Small intestine (tissue), 7 donors: Measurements from ENCODE around the gene STX5. TPM values are rescaled to one million over a fixed set of nuclear protein-coding genes. Genes with fewer than 3 reads are reported as not detected.

ENCODE experiments used
- DNase-seq, 2 donors: peaks; one replicate each; pipeline versions ENCODE4 v3.0.0 to v3.0.0-alpha.2; 2013
- FAIRE-seq: peaks from 2 replicates; lab custom pipeline; 2012; peaks lifted over from hg19 to GRCh38; lab: Jason Lieb, UNC
- H3K27ac ChIP-seq, 3 donors: one replicate each; pipeline ENCODE4 v1.5.1; 2013; ENCODE audit warnings: low read length in 2 of 3, mild to moderate bottlenecking in 2 of 3, control low read depth in 1 of 3, inconsistent platforms in 1 of 3, low read depth in 1 of 3, moderate library complexity in 1 of 3
- H3K27me3 ChIP-seq, 3 donors: one replicate each; pipeline ENCODE4 v1.6.1; 2013; ENCODE audit warnings: low read length in 3 of 3, inconsistent platforms in 1 of 3; ENCODE audit not compliant: control insufficient read depth in 3 of 3, insufficient read depth in 3 of 3
- H3K36me3 ChIP-seq, 3 donors: one replicate each; pipeline ENCODE4 v1.6.1; 2013; ENCODE audit warnings: low read length in 3 of 3, inconsistent platforms in 1 of 3, low read depth in 1 of 3, mild to moderate bottlenecking in 1 of 3, moderate library complexity in 1 of 3; ENCODE audit not compliant: control insufficient read depth in 3 of 3, insufficient read depth in 2 of 3
- H3K4me1 ChIP-seq, 3 donors: one replicate each; pipeline ENCODE4 v1.6.1; 2013; ENCODE audit warnings: low read length in 2 of 3, inconsistent platforms in 1 of 3, low read depth in 1 of 3, mild to moderate bottlenecking in 1 of 3, moderate library complexity in 1 of 3; ENCODE audit not compliant: control insufficient read depth in 3 of 3, insufficient read depth in 2 of 3
- H3K4me3 ChIP-seq, 3 donors: one replicate each; pipeline ENCODE4 v1.5.1; 2013; ENCODE audit warnings: low read length in 3 of 3, control low read depth in 1 of 3, inconsistent platforms in 1 of 3, low read depth in 1 of 3, mild to moderate bottlenecking in 1 of 3, moderate library complexity in 1 of 3
- H3K9me3 ChIP-seq, 2 donors: one replicate each; pipeline ENCODE4 v1.6.1; 2013; ENCODE audit warnings: low read depth in 1 of 2, low read length in 1 of 2; ENCODE audit not compliant: control insufficient read depth in 2 of 2, insufficient read depth in 1 of 2
- WGBS, 3 donors: extraction: QIAGEN DNeasy Blood & Tissue Kit; methylation state at CpG; one replicate each; pipeline ENCODE4 v1.1.7; 2013; 5-methylcytosine and 5-hydroxymethylcytosine counted together
- polyA plus RNA-seq, 4 donors: library from polyadenylated mRNA; stranded (reverse) in 3 of 4; unstranded in 1 of 4; fragments of 200-250 nt in 3 of 4; fragments of 120-200 nt in 1 of 4; gene quantifications; one replicate each; pipeline versions ENCODE4 v1.2.1 to v1.2.3, GENCODE V29; 2013
- donor health status: healthy with polysubstance abuse.
- donor health status: control.
- donor health status: control.
- donor health status: Bipolar disorder and iron deficiency.
- donor health status: healthy.

Gene STX5
- polyA plus RNA-seq, 4 donors: 22.6 to 43.4 (median 31.7) TPM

DNA sequence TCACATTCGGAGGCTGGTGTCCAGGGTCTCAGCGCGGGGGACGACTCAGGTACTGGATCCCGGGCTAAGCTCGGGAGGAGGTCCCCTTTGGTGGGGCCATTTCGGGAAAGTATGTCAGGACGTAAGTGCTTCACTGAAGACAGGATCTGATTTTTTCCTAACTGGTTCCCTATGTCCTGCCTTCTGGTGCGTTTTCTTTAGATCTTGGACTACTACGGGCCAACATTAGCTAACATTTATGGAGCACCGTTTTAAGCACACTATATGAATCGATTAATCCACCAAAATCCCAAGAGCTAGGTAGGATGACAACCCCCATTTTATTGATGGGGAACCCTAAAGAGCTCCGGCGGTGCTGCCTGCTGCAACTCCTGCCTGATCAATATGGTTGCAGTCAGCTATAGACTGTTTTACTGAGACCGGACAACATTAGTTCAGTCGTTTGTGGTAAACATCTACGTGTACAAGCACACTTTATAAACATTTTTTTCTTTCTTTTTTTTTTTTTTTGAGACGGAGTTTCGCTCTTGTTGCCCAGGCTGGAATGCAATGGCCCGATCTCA is 24.6 kb upstream of the STX5 start:
- Histone ChIP-seq H3K27ac (peak overlapping the region in 2 of 3 donors; percentile 81 to 88), H3K27me3 (no peaks in the 10 kb centered on the region), H3K4me3 (peak overlapping the region; percentile 45 to 94 (median 57)), H3K9me3 (no peaks in the 10 kb centered on the region), H3K4me1 (peaks cover 4 to 11% (median 6%) of the 10 kb centered on the region in 3 donors), H3K36me3 (peaks cover 5 to 15% (median 13%) of the 10 kb centered on the region in 3 donors)
- DNase-seq (no peak), FAIRE-seq (no peak)
- 1 to 3% (median 1%) methylated on average over 20 of the region's 20 CpGs for WGBS, 3 donors

GRCh38 chr11:62855571-62856332 is 23.9 kb upstream of the STX5 start:
- H3K36me3 ChIP-seq: peaks cover 8 to 17% (median 13%) of the 10 kb centered on the region in 3 donors
- no peaks in the 10 kb centered on the region for H3K9me3 ChIP-seq
- peaks cover 4 to 11% (median 6%) of the 10 kb centered on the region in 3 donors for H3K4me1 ChIP-seq
- 0 to 1% (median 1%) methylated on average over 49 to 54 of the region's 54 CpGs for WGBS, 3 donors
- DNase-seq (peak; percentile 98 to 99), FAIRE-seq (no peak)
- H3K27me3 ChIP-seq: no peaks in the 10 kb centered on the region
- peak overlapping the region; percentile 69 to 94 (median 81) for H3K4me3 ChIP-seq
- peak overlapping the region; percentile 22 to 90 (median 81) for H3K27ac ChIP-seq

- 0 to 2% (median 2%) methylated on average over 15 of the region's 15 CpGs for WGBS, 3 donors
- DNase-seq (no peak), FAIRE-seq (no peak)
- Histone ChIP-seq H3K27me3 (no peaks in the 10 kb centered on the region), H3K27ac (peak overlapping the region; percentile 22 to 90 (median 66)), H3K9me3 (no peaks in the 10 kb centered on the region), H3K4me3 (peak overlapping the region; percentile 69 to 94 (median 81)), H3K4me1 (peaks cover 4 to 11% (median 6%) of the 10 kb centered on the region in 3 donors), H3K36me3 (peaks cover 8 to 17% (median 13%) of the 10 kb centered on the region in 3 donors)
Measured at GRCh38 chr11:62854825-62855570, 23.1 kb upstream of the STX5 start.

DNA sequence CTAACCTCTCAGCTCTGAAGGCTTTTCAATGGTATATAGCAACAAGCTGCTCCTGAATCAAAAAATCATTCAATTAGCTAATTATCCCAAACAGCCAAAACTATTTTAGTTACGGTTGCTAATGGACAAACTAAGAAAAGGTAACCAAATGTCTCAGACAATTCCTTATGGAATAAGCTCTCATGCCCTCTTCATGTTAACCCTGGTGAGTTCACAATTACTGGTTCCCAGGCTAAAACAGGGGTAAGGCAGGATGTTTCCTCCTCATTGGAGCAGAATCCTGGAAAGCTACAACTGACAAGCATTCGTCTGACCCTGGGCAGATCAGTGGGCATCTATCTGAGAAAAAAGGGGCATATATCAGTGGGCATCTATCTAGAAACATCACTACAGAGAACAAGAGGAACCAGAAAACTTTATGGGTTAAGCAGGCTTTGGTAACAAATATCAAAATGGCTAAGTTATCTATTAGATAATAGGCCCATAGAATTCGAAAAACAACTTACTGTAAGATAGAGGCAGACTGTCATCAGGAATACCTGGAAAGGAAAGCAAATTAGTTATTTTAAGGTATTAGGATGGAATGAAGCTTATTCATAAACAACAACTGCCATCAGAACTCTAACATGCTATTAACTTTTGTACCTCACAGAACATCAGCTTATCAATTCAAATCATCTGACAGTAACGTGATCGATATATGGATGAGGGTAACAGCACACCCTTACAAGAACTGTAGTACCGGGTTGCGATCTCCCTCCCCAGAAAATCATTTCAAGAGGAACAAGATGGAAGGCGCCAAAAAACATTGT is 22.4 kb upstream of the STX5 start:
- 2 to 9% (median 3%) methylated on average over 8 of the region's 8 CpGs for WGBS, 3 donors
- Histone ChIP-seq H3K36me3 (peaks cover 8 to 17% (median 13%) of the 10 kb centered on the region in 3 donors), H3K9me3 (no peaks in the 10 kb centered on the region), H3K4me1 (peaks cover 4 to 11% (median 6%) of the 10 kb centered on the region in 3 donors), H3K27me3 (no peaks in the 10 kb centered on the region), H3K4me3 (peak overlapping the region; percentile 69 to 94 (median 81)), H3K27ac (no peak overlapping the region)
- DNase-seq (no peak), FAIRE-seq (no peak)

DNA sequence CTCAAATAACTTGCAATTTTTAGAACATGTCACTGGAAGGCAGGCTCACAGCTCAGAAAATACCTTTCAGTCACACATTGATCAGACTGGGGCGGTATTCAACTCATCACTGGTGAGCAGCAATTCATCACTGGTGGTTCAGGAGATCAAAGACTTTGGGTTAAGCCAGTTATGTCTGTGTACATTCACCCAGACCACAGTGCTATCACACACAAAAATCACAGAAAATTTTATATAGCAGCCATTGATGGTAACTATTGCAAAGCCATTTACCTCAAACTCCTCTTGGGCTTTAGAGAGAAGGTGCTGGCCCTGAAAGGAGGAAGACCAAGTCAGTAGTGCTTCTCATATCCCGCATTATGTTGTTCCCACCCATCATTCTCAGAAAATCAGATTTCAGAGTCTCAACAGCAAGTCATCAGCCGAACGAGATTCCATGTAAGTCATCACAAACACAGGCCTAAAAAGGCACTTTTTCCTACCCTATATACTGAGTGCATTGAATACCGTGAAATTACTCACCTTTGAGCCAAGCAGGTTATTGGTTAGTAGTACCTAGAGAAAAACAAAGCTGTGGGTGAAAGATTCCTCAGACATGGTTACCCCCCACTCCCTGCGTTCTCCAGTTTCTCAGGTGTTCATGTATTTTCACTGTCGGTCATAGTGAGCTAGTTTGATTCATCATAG is 21.6 kb upstream of the STX5 start:
- Histone ChIP-seq H3K4me1 (peaks cover 4 to 11% (median 6%) of the 10 kb centered on the region in 3 donors), H3K27me3 (no peaks in the 10 kb centered on the region), H3K4me3 (peak overlapping the region in 2 of 3 donors; percentile 81 to 94), H3K9me3 (no peaks in the 10 kb centered on the region), H3K36me3 (peaks cover 8 to 17% (median 13%) of the 10 kb centered on the region in 3 donors), H3K27ac (no peak overlapping the region)
- DNase-seq (no peak), FAIRE-seq (no peak)
- 22 to 35% (median 25%) methylated on average over 7 of the region's 7 CpGs for WGBS, 3 donors

GRCh38 chr11:62852523-62853188 is 20.8 kb upstream of the STX5 start:
- FAIRE-seq (no peak), DNase-seq (no peak)
- no peaks in the 10 kb centered on the region for H3K9me3 ChIP-seq
- peaks cover 8 to 17% (median 13%) of the 10 kb centered on the region in 3 donors for H3K36me3 ChIP-seq
- H3K27ac ChIP-seq: no peak overlapping the region
- no peak overlapping the region for H3K4me3 ChIP-seq
- H3K4me1 ChIP-seq: peaks cover 4 to 11% (median 6%) of the 10 kb centered on the region in 3 donors
- H3K27me3 ChIP-seq: no peaks in the 10 kb centered on the region

DNA sequence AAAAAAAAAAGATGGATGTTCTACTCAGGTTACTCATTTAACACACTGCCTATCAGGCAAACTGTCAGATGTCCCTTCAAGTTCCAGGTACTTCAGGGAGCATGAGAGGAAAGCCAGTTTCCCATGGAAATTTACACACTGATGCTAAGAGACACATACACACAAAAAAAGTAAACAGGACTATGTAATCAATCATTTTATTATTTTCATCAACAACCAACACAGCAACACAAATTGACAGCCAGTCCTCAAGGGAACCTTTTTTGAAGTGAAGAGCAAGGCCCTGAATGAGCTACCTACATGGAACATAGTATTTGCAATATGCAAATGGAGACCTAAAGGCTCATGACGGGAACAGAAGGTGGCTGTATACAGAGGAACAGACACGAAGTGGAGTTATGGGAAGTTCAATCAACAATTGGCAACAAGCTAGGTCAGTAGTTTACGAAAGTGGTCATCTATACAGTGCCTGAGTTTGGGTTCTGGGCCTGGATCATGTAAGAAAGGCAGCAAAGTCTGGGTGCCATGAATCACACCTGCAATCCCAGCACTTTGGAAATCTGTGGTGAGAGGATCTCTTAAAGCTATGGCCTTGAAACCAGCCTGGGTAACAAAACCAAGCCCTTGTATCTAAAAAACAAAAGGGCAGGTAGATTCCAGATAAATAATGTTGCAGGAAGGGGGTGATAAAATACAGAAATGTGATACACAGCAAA is 20.1 kb upstream of the STX5 start:
- no peaks in the 10 kb centered on the region for H3K9me3 ChIP-seq
- peaks cover 4 to 7% (median 6%) of the 10 kb centered on the region in 3 donors for H3K4me1 ChIP-seq
- H3K27me3 ChIP-seq: no peaks in the 10 kb centered on the region
- no peak overlapping the region for H3K27ac ChIP-seq
- H3K36me3 ChIP-seq: peaks cover 8 to 17% (median 13%) of the 10 kb centered on the region in 3 donors
- FAIRE-seq (no peak), DNase-seq (no peak)
- 35 to 44% (median 41%) methylated on average over 3 of the region's 3 CpGs for WGBS, 3 donors
- no peak overlapping the region for H3K4me3 ChIP-seq
